ENCODE results near the gene SOX1.

SOX1 gene

GRCh38 chr13:112057736-112058518 is 9.0 kb upstream of the SOX1 start:
- no peak overlapping the region for H3K4me3 ChIP-seq (ENCODE audit: control insufficient read depth, low read depth, low read length)
- DNase-seq (ENCODE audit: low read depth) = no peak
- no peak for TF ChIP-seq CTCF (IDR thresholded peaks at IDR 0.05; ENCODE audit: control insufficient read depth, insufficient read depth, low read depth, low read length, missing control alignments)

GRCh38 chr13:112058519-112058873 is 8.5 kb upstream of the SOX1 start:
- TF ChIP-seq CTCF (IDR thresholded peaks at IDR 0.05; ENCODE audit: control insufficient read depth, insufficient read depth, low read depth, low read length, missing control alignments) = no peak
- DNase-seq (ENCODE audit: low read depth) = no peak
- H3K4me3 ChIP-seq (ENCODE audit: control insufficient read depth, low read depth, low read length) = no peak overlapping the region

- no peak overlapping the region for H3K4me3 ChIP-seq (ENCODE audit: control insufficient read depth, low read depth, low read length)
- TF ChIP-seq CTCF (IDR thresholded peaks at IDR 0.05; ENCODE audit: control insufficient read depth, insufficient read depth, low read depth, low read length, missing control alignments) = no peak
- DNase-seq (ENCODE audit: low read depth) = no peak
These were observed 8.0 kb upstream of the SOX1 start for GRCh38 chr13:112058941-112059340.

- no peak for TF ChIP-seq CTCF (IDR thresholded peaks at IDR 0.05; ENCODE audit: control insufficient read depth, insufficient read depth, low read depth, low read length, missing control alignments)
- no peak for DNase-seq (ENCODE audit: low read depth)
- no peak overlapping the region for H3K4me3 ChIP-seq (ENCODE audit: control insufficient read depth, low read depth, low read length)
These were observed 7.3 kb upstream of the SOX1 start for GRCh38 chr13:112059457-112060281.

- TF ChIP-seq CTCF (IDR thresholded peaks at IDR 0.05; ENCODE audit: control insufficient read depth, insufficient read depth, low read depth, low read length, missing control alignments) = no peak
These were observed 6.6 kb upstream of the SOX1 start for GRCh38 chr13:112060282-112060830.

GRCh38 chr13:112060899-112061366 is 6.0 kb upstream of the SOX1 start:
- DNase-seq (ENCODE audit: low read depth) = no peak
- no peak overlapping the region for H3K4me3 ChIP-seq (ENCODE audit: control insufficient read depth, low read depth, low read length)
- TF ChIP-seq CTCF (IDR thresholded peaks at IDR 0.05; ENCODE audit: control insufficient read depth, insufficient read depth, low read depth, low read length, missing control alignments) = no peak

More at GRCh38 chr13:112060282-112060830, 6.6 kb upstream of the SOX1 start:
- DNase-seq (ENCODE audit: low read depth) = no peak
- no peak overlapping the region for H3K4me3 ChIP-seq (ENCODE audit: control insufficient read depth, low read depth, low read length)
